Iris pigment epithelial cell (primary cell): ENCODE results near the gene PAQR6.
A peak's percentile ranks its signal among the peaks of the same experiment; 100 is the strongest.
"Not testable (repeated sequence)": the region's sequence is repeated elsewhere in the genome, so short reads cannot be mapped to it uniquely, and the experiment has no call there.

Experiments
- DNase-seq: peaks from one replicate; pipeline ENCODE4 v3.0.0-alpha.2; 2011; ENCODE audit warnings: low read depth

The PAQR6 gene

GRCh38 chr1:156230473-156230837 is 17.4 kb downstream of the PAQR6 start:
- no peak for DNase-seq

DNA sequence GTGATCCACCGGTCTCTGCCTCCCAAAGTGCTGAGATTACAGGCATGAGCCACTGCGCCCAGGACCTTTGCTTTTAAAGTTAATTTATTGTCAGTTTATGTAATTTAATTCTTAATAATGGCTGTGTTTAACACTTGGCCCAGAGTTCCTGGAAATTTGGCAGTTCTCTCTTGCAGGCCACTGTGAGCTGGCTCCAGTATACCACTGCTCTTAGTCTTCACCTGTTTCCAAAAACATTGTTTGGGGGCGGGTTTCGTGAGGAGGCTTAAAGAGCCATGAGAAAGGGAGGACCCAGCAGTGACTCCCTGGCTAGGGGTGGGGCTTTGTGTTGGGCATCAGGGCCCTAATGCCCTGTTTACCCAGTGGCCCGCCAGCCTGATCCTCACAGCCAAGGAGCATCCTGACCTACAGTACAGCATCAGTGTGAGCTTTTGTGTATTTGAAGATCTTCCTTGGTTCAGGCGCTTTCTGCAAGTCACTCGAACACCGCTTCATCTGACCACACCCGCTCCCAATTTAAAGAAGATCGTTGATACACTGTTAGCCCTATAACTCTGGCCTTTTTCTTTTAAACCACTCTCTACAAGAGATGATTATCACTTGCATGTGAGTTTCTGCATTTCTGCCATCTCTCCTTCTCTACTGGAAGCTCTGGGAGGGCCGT is 17.9 kb downstream of the PAQR6 start:
- DNase-seq: no peak

- no peak for DNase-seq
Measured at GRCh38 chr1:156228501-156228900, 19.4 kb downstream of the PAQR6 start.

DNA sequence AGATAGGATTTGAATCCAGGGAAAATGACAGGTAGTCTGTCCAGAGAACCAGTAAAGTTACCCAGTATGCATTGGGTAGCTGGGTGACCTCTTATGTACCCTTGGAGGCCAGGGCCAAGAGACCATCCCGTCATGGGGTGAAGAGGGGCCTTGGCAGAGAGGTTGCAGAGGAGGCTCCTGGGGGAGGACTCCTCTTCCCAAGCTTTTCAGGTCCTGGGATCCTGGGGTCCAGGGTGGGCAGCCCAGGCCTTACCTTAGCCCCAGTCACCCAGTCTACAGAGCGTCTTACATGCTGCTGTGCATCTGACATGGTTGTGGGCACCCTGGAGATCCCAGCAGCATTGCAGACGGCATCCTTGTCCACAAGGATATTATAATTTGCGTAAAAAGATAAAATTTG is 21.1 kb downstream of the PAQR6 start:
- DNase-seq: no peak

DNA sequence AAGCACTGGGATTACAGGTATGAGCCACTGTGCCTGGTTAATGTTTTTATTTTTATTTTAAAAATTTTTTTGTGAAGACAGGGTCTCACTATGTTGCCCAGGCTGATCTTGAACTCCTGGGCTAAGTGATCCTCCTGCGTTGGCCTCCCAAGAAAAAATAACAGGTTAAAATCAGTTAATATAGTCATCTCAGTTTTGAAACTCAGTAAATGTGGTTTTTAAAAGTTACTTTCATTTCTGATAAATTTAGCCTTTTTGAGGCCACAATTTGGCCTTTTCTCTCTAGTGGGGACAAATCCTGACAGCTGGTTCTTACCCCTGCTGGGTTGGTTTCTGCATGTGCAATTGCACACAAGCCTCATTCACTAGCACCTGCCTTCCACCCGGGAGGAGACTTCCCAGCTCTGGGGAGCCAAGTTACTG is 21.7 kb downstream of the PAQR6 start:
- DNase-seq: no peak

DNA sequence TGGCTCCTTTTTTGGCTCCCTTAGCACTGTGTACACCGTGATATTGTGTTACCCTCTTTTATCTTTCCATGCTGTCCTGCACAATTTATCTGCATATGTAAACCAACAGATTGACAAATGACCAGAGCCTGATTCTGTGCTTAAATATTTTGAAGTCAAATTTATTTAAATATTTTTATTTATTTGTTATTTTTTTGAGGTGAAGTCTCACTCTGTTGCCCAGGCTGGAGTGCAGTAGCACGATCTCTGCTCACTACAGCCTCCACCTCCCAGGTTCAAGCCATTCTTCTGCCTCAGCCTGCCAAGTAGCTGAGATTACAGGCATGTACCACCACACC is 22.2 kb downstream of the PAQR6 start:
- DNase-seq: no peak

DNA sequence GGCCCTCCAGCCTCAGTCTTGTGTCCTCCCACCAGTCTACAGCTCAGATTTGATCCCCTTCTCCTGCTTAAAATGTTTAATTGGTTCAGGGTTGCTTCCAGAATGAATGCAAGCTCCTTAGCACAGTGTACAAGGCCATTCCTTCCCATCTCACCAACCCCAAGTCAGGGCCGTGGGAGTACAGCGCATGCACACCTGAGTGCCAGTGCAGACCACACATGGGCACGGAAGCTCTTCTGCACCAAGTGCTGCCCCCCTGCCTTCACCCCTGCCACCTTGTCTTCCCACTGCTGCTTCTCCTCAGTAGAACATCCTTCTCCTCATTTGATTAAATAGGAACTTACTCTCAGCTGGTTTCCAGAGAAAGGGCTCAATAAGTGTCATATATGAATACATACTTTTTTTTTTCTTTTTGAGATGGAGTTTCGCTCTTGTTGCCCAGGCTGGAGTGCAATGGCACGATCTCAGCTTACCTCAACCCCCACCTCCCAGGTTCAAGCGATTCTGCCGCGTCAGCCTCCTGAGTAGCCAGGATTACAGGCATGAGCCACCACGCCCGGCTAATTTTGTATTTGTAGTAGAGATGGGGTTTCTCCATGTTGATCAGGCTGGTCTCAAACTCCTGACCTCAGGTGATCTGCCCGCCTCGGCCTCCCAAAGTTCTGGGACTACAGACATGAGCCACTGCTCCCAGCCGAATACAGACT is 25.7 kb downstream of the PAQR6 start:
- no peak for DNase-seq

GRCh38 chr1:156220226-156220625 is 27.6 kb downstream of the PAQR6 start:
- no peak for DNase-seq

DNA sequence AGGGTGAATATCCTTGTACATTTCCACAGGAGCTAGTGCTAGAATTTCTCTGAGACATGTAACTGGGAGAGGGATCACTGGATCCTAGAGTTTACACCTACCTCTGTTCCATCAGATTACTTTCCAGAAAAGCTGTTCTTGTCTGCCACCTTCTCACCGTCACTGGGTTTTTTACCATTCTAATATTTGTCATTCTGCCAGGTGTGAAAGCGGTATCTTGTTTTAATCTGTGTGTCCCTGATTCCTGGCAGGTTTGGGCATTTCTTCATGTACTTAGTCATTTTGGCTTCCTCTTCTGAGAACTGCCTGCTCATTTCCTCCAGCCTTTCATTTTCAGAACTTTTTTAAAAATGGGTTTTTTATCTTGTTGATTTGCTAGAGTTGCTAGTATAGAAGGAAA is 30.0 kb downstream of the PAQR6 start:
- peak; percentile 45 for DNase-seq

GRCh38 chr1:156216361-156217086 is 31.3 kb downstream of the PAQR6 start:
- DNase-seq: not testable (repeated sequence)

GRCh38 chr1:156214024-156214748 is 33.7 kb downstream of the PAQR6 start:
- peak; percentile 79 for DNase-seq

GRCh38 chr1:156213644-156213966 is 34.3 kb downstream of the PAQR6 start:
- DNase-seq: no peak

GRCh38 chr1:156212833-156213643 is 34.8 kb downstream of the PAQR6 start, which contains the start of gene PMF1:
Gene PMF1 (plus strand): TSS chr1:156213007. CDS start chr1:156213016, 9 bp downstream.
- peak; percentile 98 for DNase-seq

DNA sequence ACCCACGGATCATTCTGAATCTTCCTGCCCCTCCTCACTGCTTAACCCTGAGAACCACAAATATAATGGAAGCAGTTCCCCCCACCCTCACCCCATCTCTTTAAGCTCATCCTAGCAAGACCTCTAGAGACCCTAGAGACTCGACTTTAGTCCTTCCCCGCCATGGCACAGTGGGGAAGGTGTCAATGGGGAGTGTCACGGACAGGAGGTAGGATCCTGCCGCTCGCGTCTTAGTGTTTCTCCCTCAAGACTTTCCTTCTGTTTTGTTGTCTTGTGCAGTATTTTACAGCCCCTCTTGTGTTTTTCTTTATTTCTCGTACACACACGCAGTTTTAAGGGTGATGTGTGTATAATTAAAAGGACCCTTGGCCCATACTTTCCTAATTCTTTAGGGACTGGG is 35.7 kb downstream of the PAQR6 start:
- DNase-seq: no peak

DNA sequence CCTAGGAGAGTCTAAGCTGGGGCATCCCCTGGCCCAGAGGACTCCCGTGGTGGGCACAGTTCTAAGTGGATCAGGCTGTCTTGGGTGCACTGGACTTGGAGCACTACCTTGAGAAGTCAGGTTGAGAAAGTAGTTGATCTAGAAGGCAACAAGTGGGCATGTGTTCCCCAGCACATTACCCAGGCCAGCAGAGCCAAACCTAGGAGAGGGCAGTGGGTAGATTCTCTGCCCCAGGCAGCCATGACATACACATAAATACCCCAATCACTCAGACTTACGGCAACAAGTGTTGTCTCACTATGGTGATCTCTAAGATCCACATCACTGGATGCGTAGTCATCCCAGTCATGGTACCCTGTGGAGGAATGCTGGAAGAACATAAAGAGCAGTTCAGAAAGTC is 36.6 kb downstream of the PAQR6 start:
- DNase-seq: no peak

DNA sequence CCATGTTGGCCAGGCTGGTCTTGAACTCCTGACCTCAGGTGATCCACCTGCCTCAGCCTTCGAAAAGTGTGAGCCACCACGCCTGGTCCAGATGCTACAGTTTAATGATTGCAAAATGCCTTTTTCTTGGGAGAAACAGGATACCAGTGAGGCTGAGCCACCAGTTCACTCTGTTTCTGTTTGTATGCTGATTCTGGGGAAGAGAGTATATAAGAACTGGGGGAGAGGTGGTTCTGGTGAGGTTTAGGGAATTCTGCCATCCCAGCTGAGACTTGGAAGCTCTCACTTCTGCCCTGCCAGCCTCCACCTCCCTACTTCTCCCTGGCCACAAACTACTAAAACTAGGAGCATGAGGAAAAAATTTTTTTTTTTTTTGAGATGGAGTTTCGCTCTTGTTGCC is 43.2 kb downstream of the PAQR6 start:
- peak; percentile 22 for DNase-seq

- peak; percentile 83 for DNase-seq
Measured at GRCh38 chr1:156203331-156203730, 44.5 kb downstream of the PAQR6 start.

DNA sequence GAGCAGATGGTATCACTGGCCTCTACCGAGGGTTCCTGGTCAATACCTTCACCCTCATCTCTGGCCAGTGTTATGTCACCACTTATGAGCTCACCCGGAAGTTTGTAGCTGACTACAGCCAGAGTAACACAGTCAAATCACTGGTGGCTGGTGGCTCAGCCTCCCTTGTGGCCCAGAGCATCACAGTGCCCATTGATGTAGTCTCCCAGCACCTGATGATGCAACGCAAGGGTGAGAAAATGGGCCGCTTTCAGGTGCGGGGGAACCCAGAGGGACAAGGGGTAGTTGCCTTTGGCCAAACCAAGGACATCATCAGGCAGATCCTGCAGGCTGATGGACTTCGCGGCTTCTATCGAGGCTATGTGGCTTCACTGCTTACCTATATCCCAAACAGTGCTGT is 47.8 kb downstream of the PAQR6 start:
- no peak for DNase-seq

DNA sequence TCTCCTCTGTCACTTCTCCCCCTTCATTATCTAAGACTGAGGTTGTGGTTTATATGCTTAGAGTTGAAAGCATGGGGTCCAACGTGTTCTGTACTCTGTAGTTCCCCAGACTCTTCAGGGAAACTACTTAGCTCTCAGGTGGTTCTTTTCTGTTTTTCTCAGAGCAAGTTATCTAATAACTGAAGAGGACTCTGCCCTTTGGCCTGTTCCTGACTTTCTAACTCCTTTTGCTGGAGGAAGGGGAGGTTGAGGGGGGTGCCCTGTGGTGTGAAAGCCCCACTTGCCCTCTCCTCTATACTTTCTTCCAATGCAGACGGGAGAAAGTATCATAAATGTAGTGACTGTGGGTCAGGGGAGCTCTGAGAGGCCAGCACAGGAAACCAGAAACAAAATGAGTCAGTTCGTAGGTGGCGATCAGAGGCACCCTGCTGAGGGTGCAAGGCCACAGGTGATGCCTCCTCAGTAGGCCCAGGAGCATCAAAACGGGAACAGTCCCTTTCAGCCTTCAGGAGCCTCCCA is 49.0 kb downstream of the PAQR6 start:
- no peak for DNase-seq

GRCh38 chr1:156196445-156196844 is 51.4 kb downstream of the PAQR6 start:
- no peak for DNase-seq

GRCh38 chr1:156195853-156196252 is 52.0 kb downstream of the PAQR6 start:
- no peak for DNase-seq

DNA sequence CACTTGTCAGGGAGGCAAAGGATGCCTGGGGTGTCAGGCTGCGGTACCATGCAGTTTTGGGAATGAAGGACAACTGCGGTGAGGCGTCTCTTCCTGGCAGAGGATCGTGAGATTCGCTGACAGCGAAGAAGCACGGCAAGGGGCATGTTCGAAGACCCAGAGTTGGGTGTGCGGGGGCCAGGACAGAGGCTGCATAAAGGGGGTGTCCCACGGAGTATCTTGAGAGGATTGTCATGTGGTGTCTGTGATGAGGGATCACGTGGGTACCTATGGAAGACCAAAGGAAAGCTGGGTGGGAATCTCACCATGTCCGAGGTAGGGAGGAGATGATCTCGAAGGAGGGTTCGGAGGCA is 53.6 kb downstream of the PAQR6 start:
- peak; percentile 29 for DNase-seq
